ENCODE data around the gene MEPE. TPM values are rescaled to one million over a fixed set of nuclear protein-coding genes. Genes with fewer than 3 reads are reported as not detected.

The MEPE gene
- total RNA-seq, 1 experiment from 2014 or later: not detected

GRCh38 chr4:87855559-87855958 lies 22.8 kb downstream of the MEPE start (continued):
- TF ChIP-seq EGR1 (IDR thresholded peaks at IDR 0.05; ENCODE audit: low read depth) (no peak), EZH2phosphoT487 (IDR thresholded peaks at IDR 0.05; ENCODE audit: borderline replicate concordance) (no peak), ZBTB33 (IDR thresholded peaks at IDR 0.05; ENCODE audit: extremely low read depth, insufficient replicate concordance, low read length) (no peak)

GRCh38 chr4:87856816-87857215 lies 24.0 kb downstream of the MEPE start:
- ATAC-seq (no peak), DNase-seq (ENCODE audit: low read depth, low spot score) (no peak)
- ChIA-PET POLR2A (no interaction called here), RAD21 (ENCODE audit: low non-redundant PET in 1 of 2, low total read pairs in 2 of 2, uncharacterized antibody in 2 of 2, unreplicated experiment in 2 of 2) (no interaction called here), CTCF (interaction anchor here (1.0 to 1.4 kb wide), 4 partner anchors 8 to 355 kb away, joined by 3 to 5 read pairs (median 4); no protein-coding TSS in a partner anchor)
- intact Hi-C loops (cut with micrococcal nuclease): loop anchor here (10.0 kb wide), 1 partner anchor 658 kb away; no protein-coding TSS in a partner anchor
- H4K20me1 ChIP-seq (ENCODE audit: insufficient read depth): no peaks in the 10 kb centered on the region
- TF ChIP-seq ZFX (IDR thresholded peaks at IDR 0.05): no peak
- TF ChIP-seq POLR2A (IDR thresholded peaks at IDR 0.05; ENCODE audit: borderline replicate concordance, extremely low read depth, insufficient read depth, insufficient read length): no peak
- no peaks in the 10 kb centered on the region for H3K27me3 ChIP-seq (ENCODE audit: insufficient read depth, low read length)
- H3K9ac ChIP-seq (ENCODE audit: low read length): no peak overlapping the region
- H3K4me1 ChIP-seq (ENCODE audit: control insufficient read depth in 1 of 2, insufficient read depth in 2 of 2, low read length in 2 of 2): no peaks in the 10 kb centered on the region
- H3K9me3 ChIP-seq (ENCODE audit: control insufficient read depth in 1 of 2, insufficient read depth in 1 of 2, low read depth in 1 of 2, low read length in 2 of 2): no peaks in the 10 kb centered on the region
- BruUV-seq (replicated peaks): no TSS peak
- H2AFZ ChIP-seq (ENCODE audit: low read depth, low read length, poor library complexity, severe bottlenecking): no peak overlapping the region
- H3K36me3 ChIP-seq (ENCODE audit: control insufficient read depth in 1 of 2, insufficient read depth in 2 of 2, low read length in 2 of 2): no peaks in the 10 kb centered on the region
- H3K27ac ChIP-seq (ENCODE audit: low read depth, low read length): no peak overlapping the region
- H3K4me2 ChIP-seq (ENCODE audit: low read length): no peak overlapping the region
- H3K9me2 ChIP-seq (ENCODE audit: insufficient read depth): peaks cover 3% of the 10 kb centered on the region; the same call in 1 of the 2 replicates
- no peaks in the 10 kb centered on the region for H3K79me2 ChIP-seq (ENCODE audit: insufficient read depth, low read length)
- no peak overlapping the region for H3K4me3 ChIP-seq (replicated peaks in 1 of 2; ENCODE audit: low read depth in 1 of 2, low read length in 2 of 2)

DNA sequence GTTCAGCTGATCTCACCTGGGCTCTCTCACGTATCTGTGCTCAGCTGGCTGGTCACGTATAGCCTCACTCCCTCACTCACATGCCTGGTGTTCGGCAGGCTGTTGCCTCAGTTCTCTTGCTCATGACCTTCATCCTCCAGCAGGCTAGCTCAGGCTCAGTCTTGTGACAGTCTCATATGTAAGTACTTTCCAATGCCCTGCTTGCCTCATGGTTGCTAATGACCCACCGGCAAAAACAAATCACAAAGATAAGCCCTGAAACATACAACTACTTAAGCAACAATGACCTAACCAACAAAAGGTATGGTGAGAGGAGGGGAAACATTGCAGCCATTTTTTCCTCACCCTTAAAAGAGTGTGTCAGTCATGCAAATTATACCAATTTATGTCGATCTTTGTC lies 25.0 kb downstream of the MEPE start:
- ChIA-PET RAD21 (ENCODE audit: low non-redundant PET in 1 of 2, low total read pairs in 2 of 2, uncharacterized antibody in 2 of 2, unreplicated experiment in 2 of 2) (no interaction called here), POLR2A (no interaction called here), CTCF (interaction anchor here (1.0 to 1.4 kb wide), 4 partner anchors 9 to 354 kb away, joined by 3 to 5 read pairs (median 4); no protein-coding TSS in a partner anchor)
- Histone ChIP-seq H4K20me1 (ENCODE audit: insufficient read depth) (no peaks in the 10 kb centered on the region), H3K36me3 (ENCODE audit: control insufficient read depth in 1 of 2, insufficient read depth in 2 of 2, low read length in 2 of 2) (no peaks in the 10 kb centered on the region), H3K9me3 (ENCODE audit: control insufficient read depth in 1 of 2, insufficient read depth in 1 of 2, low read depth in 1 of 2, low read length in 2 of 2) (no peaks in the 10 kb centered on the region), H3K27ac (ENCODE audit: low read depth, low read length) (no peak overlapping the region), H3K9ac (ENCODE audit: low read length) (no peak overlapping the region), H3K4me3 (replicated peaks in 1 of 2; ENCODE audit: low read depth in 1 of 2, low read length in 2 of 2) (no peak overlapping the region), H3K79me2 (ENCODE audit: insufficient read depth, low read length) (no peaks in the 10 kb centered on the region), H3K4me2 (ENCODE audit: low read length) (no peak overlapping the region), H3K27me3 (ENCODE audit: insufficient read depth, low read length) (no peaks in the 10 kb centered on the region), H3K9me2 (ENCODE audit: insufficient read depth) (peaks cover 3% of the 10 kb centered on the region; the same call in 1 of the 2 replicates), H2AFZ (ENCODE audit: low read depth, low read length, poor library complexity, severe bottlenecking) (no peak overlapping the region), H3K4me1 (ENCODE audit: control insufficient read depth in 1 of 2, insufficient read depth in 2 of 2, low read length in 2 of 2) (no peaks in the 10 kb centered on the region)
- no peak for ATAC-seq
- no TSS peak for BruUV-seq (replicated peaks)
- DNase-seq (ENCODE audit: low read depth, low spot score): no peak
- intact Hi-C loops (cut with micrococcal nuclease): loop anchor here (10.0 kb wide), 1 partner anchor 657 kb away; no protein-coding TSS in a partner anchor
- TF ChIP-seq ZBTB33 (IDR thresholded peaks at IDR 0.05; ENCODE audit: extremely low read depth, insufficient replicate concordance, low read length) (no peak), SP1 (IDR thresholded peaks at IDR 0.05; ENCODE audit: low read depth) (no peak), YY1 (IDR thresholded peaks at IDR 0.05; ENCODE audit: extremely low read depth, insufficient replicate concordance, low read depth, low read length) (no peak), ZFX (IDR thresholded peaks at IDR 0.05) (no peak)
- TF ChIP-seq, protein P1, sequence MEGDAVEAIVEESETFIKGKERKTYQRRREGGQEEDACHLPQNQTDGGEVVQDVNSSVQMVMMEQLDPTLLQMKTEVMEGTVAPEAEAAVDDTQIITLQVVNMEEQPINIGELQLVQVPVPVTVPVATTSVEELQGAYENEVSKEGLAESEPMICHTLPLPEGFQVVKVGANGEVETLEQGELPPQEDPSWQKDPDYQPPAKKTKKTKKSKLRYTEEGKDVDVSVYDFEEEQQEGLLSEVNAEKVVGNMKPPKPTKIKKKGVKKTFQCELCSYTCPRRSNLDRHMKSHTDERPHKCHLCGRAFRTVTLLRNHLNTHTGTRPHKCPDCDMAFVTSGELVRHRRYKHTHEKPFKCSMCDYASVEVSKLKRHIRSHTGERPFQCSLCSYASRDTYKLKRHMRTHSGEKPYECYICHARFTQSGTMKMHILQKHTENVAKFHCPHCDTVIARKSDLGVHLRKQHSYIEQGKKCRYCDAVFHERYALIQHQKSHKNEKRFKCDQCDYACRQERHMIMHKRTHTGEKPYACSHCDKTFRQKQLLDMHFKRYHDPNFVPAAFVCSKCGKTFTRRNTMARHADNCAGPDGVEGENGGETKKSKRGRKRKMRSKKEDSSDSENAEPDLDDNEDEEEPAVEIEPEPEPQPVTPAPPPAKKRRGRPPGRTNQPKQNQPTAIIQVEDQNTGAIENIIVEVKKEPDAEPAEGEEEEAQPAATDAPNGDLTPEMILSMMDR (IDR thresholded peaks at IDR 0.05 in 2 of 3, conservative IDR thresholded peaks at IDR 0.05 in 1 of 3; ENCODE audit: borderline replicate concordance in 1 of 3, insufficient read depth in 1 of 3, low read depth in 2 of 3, low read length in 2 of 3): no peak
